GM08714 (cell line): Measurements from ENCODE around the gene TMEM59L.

Experiments
- H3K4me3 ChIP-seq: fragments of 200-500 bp; sonication (Bioruptor generic); 2 replicates; pipeline ENCODE4 v1.5.1; 2014; ENCODE audit warnings: mild to moderate bottlenecking, low read length, inconsistent platforms
- ZNF274 ChIP-seq: IDR thresholded peaks from 2 replicates; pipeline ENCODE4 v1.6.1; 2012; ENCODE audit warnings: mild to moderate bottlenecking, low read depth, low read length

The TMEM59L gene

GRCh38 chr19:18662972-18663732, 50.5 kb downstream of the TMEM59L start:
- no peak for TF ChIP-seq ZNF274
- H3K4me3 ChIP-seq: no peak overlapping the region

GRCh38 chr19:18663940-18664530, 51.4 kb downstream of the TMEM59L start:
- no peak overlapping the region for H3K4me3 ChIP-seq
- TF ChIP-seq ZNF274: no peak

- TF ChIP-seq ZNF274: no peak
- no peak overlapping the region for H3K4me3 ChIP-seq
Observed at GRCh38 chr19:18665771-18666202, 53.1 kb downstream of the TMEM59L start.

GRCh38 chr19:18666317-18666716, 53.6 kb downstream of the TMEM59L start:
- no peak for TF ChIP-seq ZNF274
- H3K4me3 ChIP-seq: no peak overlapping the region

- TF ChIP-seq ZNF274: no peak
- H3K4me3 ChIP-seq: no peak overlapping the region
Observed at GRCh38 chr19:18666784-18667183, 54.1 kb downstream of the TMEM59L start.

GRCh38 chr19:18667531-18668251, 55.0 kb downstream of the TMEM59L start:
- no peak overlapping the region for H3K4me3 ChIP-seq
- no peak for TF ChIP-seq ZNF274

GRCh38 chr19:18668252-18668631, 55.6 kb downstream of the TMEM59L start:
- H3K4me3 ChIP-seq: no peak overlapping the region
- TF ChIP-seq ZNF274: no peak

GRCh38 chr19:18668744-18669523, 56.3 kb downstream of the TMEM59L start:
- no peak overlapping the region for H3K4me3 ChIP-seq
- TF ChIP-seq ZNF274: no peak

- H3K4me3 ChIP-seq: no peak overlapping the region
- TF ChIP-seq ZNF274: no peak
Observed at GRCh38 chr19:18669524-18669817, 56.8 kb downstream of the TMEM59L start.

GRCh38 chr19:18669883-18670282, 57.2 kb downstream of the TMEM59L start:
- H3K4me3 ChIP-seq: no peak overlapping the region
- TF ChIP-seq ZNF274: no peak

- H3K4me3 ChIP-seq: no peak overlapping the region
- no peak for TF ChIP-seq ZNF274
Observed at GRCh38 chr19:18670312-18670711, 57.6 kb downstream of the TMEM59L start.
